ENCODE measurements around the gene B3GALNT1.
A peak's percentile ranks its signal among the peaks of the same experiment; 100 is the strongest.

B3GALNT1 gene

DNA sequence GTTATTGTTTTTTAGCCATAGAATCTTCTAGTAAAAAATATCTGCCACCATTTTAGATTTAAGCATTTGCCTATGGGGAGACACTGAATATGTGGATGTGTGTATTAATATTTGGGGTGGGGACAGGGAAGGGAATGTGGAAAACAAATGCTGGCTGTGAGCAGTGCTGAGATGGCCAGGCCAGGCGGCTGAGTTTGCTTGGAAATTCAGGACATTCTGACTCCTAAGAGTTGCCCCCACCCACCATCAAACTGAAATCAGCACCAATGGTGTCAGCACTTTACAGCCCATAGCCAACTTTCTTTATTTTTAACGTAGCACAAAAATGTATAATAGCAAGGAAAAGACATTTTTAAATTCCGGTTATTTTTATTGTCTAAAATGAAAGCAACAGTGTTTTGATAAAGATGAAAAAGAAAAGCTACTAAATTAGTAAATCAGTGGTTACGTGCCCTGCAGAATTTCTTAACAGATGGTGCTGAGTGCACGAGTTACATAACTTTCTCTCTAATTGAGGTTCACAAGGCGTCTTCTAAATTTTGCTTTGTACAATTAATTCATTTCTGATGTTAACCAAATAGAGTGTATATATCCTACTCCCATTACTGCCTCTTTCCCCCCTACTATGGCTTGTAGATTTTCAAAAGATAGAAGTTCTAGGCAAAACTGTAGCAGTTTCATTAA, 34.0 kb downstream of the B3GALNT1 start:
- no peak for DNase-seq (ENCODE audit: low read depth)
- TF ChIP-seq, protein P1, sequence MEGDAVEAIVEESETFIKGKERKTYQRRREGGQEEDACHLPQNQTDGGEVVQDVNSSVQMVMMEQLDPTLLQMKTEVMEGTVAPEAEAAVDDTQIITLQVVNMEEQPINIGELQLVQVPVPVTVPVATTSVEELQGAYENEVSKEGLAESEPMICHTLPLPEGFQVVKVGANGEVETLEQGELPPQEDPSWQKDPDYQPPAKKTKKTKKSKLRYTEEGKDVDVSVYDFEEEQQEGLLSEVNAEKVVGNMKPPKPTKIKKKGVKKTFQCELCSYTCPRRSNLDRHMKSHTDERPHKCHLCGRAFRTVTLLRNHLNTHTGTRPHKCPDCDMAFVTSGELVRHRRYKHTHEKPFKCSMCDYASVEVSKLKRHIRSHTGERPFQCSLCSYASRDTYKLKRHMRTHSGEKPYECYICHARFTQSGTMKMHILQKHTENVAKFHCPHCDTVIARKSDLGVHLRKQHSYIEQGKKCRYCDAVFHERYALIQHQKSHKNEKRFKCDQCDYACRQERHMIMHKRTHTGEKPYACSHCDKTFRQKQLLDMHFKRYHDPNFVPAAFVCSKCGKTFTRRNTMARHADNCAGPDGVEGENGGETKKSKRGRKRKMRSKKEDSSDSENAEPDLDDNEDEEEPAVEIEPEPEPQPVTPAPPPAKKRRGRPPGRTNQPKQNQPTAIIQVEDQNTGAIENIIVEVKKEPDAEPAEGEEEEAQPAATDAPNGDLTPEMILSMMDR (IDR thresholded peaks at IDR 0.05; ENCODE audit: low read depth, low read length, missing control alignments), result no peak
- H3K4me3 ChIP-seq (ENCODE audit: low read depth, low read length), result no peak overlapping the region
- in situ Hi-C loops (cut with HindIII; ENCODE audit: low sequenced_read_pairs), result no loop called here

DNA sequence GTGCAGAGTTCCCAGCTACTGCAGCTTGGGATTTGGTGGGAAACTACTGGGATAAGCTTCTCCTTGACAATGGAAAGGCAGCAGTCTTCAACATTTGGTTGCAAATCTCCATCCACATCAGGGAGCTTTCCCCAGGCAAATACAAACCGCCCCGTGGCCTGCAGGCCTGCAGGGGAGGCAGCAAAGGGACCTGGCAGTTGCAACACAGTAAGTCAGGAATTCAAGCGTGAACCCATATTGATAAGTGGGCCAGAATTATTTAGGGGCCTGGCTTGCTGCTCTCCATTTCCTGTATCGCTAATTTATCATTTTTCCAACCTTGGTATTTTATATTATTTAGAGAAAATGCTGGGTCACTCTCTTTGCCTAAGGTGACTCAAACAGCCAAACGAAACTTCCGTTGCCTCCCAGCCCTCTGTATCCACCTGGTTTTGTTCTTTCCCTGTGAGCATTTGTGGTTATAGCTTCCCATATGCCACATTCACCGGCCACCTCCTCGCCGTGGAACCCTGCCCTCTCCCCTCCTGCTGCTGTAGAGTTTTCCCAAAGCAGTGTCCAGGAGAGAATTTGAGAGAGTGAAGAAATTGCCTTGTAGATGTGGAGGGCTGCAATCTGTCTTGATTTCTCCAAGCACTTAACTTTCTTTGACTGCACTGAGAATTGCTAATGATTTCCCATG, 34.8 kb downstream of the B3GALNT1 start:
- no peak overlapping the region for H3K4me3 ChIP-seq (ENCODE audit: low read depth, low read length)
- in situ Hi-C loops (cut with HindIII; ENCODE audit: low sequenced_read_pairs), result no loop called here
- TF ChIP-seq, protein P1 (IDR thresholded peaks at IDR 0.05; ENCODE audit: low read depth, low read length, missing control alignments), result no peak
- DNase-seq (ENCODE audit: low read depth), result no peak

DNA sequence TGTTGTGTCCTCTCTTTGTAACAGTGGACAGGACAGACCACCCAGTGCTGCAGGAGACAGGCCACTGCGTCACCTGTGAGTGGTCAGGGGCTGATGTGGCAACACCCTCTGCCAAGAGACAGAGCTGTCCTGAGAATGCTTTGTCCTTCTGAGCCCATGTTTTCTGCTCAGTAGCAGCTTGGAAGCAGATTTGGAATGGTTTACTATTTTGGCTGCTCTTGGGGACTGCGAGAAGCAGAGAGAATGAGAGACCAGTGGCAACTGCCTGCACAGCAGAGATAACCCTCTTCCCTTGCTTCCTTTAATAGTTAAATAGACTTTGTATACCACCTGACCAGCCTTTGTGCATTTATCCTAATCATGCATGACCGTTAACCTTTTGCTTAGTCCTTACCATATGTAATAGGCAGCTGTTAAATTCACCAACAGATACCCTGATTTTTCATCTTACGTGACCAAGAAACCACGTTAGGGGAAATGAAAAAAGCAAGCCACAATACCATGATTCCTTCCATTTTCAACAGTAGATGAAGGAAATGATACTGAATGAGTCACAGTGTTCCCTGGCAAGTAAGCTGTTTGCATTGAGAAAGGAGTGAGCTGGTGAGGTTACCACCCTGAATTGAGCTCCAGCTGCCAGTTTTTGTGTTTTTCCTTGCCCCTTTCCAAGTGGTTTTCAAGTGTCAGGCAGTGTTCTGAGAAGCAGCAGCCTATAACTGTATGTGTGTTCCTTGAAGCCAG, 35.5 kb downstream of the B3GALNT1 start:
- TF ChIP-seq, protein P1 (IDR thresholded peaks at IDR 0.05; ENCODE audit: low read depth, low read length, missing control alignments), result no peak
- in situ Hi-C loops (cut with HindIII; ENCODE audit: low sequenced_read_pairs), result no loop called here
- no peak overlapping the region for H3K4me3 ChIP-seq (ENCODE audit: low read depth, low read length)
- peak; percentile 65 for DNase-seq (ENCODE audit: low read depth)

DNA sequence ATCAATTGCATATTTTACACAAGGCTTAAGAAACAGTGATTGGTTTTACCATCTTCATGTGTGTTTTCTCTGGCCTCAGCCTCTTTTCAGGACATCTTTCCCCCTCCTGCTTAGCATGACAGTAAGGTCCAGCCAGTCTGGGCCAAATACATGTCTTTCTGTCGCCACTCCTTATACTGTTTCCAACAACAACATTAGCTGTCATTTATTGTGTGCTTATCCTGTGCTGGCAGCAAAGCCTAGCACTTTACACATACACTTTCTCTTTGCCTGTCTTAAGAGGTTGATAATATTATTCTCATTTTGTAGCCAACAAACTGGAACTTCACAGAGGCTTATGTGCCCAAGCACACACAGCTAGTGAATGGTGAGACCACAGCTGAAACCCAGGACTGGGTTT, 37.8 kb downstream of the B3GALNT1 start:
- TF ChIP-seq, protein P1 (IDR thresholded peaks at IDR 0.05; ENCODE audit: low read depth, low read length, missing control alignments), result no peak
- H3K4me3 ChIP-seq (ENCODE audit: low read depth, low read length), result no peak overlapping the region
- no peak for DNase-seq (ENCODE audit: low read depth)
- in situ Hi-C loops (cut with HindIII; ENCODE audit: low sequenced_read_pairs), result no loop called here

DNA sequence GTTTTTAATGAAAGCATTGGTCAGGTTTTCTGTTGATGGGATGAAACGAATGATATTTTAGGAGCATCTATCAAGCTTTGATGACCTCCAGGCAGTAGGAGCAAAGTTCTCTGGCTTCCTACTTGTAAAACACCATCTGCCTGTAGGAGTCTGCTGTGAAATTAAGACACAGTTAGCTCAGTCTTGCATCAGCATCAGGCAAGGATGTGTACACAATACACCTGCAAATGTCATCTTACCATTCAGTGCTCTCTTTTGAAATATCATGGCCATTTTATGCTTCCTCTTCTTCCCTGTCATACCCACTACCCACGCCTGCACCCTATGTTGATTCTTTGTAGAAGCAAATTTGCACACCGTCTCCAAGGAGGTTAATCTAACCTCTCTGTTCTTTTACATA, 38.2 kb downstream of the B3GALNT1 start:
- DNase-seq (ENCODE audit: low read depth), result no peak
- H3K4me3 ChIP-seq (ENCODE audit: low read depth, low read length), result no peak overlapping the region
- in situ Hi-C loops (cut with HindIII; ENCODE audit: low sequenced_read_pairs), result no loop called here
- TF ChIP-seq, protein P1 (IDR thresholded peaks at IDR 0.05; ENCODE audit: low read depth, low read length, missing control alignments), result no peak

DNA sequence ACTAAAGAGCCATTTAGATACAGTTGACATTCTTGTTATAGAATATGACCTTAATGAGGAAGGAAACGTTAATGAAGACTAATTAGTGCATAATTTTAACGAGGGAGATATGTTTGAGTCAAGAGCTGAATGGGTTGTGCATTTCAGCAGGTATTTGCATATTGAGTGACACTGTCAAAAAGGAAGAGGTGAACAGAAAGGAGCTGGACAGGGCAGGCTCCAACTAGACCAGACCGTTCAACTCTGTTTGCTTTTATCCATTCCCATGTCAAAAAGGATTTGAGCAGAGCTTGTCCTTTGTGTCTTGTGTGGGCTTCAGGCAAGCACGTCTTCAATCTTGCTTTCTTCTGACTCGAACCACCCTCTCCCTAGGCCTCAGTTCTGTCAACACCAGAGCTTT, 40.7 kb downstream of the B3GALNT1 start:
- in situ Hi-C loops (cut with HindIII; ENCODE audit: low sequenced_read_pairs), result no loop called here
- TF ChIP-seq, protein P1 (IDR thresholded peaks at IDR 0.05; ENCODE audit: low read depth, low read length, missing control alignments), result no peak

More for the DNA sequence above, 40.7 kb downstream of the B3GALNT1 start:
- DNase-seq (ENCODE audit: low read depth), result no peak
- H3K4me3 ChIP-seq (ENCODE audit: low read depth, low read length), result no peak overlapping the region

Data from astrocyte of the cerebellum (primary cell).